Measurements from ENCODE around the gene CARM1. TPM values are rescaled to one million over a fixed set of nuclear protein-coding genes. Genes with fewer than 3 reads are reported as not detected.
A peak's percentile ranks its signal among the peaks of the same experiment; 100 is the strongest.
"Not testable (repeated sequence)": the region's sequence is repeated elsewhere in the genome, so short reads cannot be mapped to it uniquely, and the experiment has no call there.

The CARM1 gene
- 19.1 TPM in 2 replicates for total RNA-seq (2014; rRNA removed; shearing (Covaris generic); ENCODE audit: low replicate concordance)

- peak; percentile 99 for DNase-seq (ENCODE audit: low read depth)
- in situ Hi-C loops (cut with HindIII; ENCODE audit: low pct_unique_long_range_greater_than_20kb, low sequenced_read_pairs): no loop called here
Measured at GRCh38 chr19:10870955-10871603, at the start of gene CARM1. Gene CARM1 (plus strand): TSS chr19:10871553. CDS start chr19:10871703, 150 bp downstream.

DNA sequence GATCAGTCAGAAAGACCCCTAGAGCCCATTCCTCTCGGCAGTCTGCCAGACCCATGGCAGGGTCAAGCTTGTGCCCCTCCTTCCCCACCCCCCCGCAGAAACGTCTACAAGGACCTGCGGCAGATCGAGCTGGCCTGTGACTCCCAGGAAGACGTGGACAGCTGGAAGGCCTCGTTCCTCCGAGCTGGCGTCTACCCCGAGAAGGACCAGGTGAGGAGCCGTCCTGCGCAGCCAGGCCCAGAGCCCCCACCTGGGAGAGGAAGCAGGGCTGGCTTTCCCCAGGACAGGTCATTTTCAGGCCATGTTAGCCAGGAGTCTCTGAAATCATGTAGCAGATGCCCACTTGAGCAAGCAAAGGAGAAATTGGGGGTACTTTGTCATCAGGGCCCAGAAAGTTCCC lies 47.7 kb upstream of the CARM1 start:
- in situ Hi-C loops (cut with HindIII; ENCODE audit: low pct_unique_long_range_greater_than_20kb, low sequenced_read_pairs): no loop called here
- no peak for DNase-seq (ENCODE audit: low read depth)

- in situ Hi-C loops (cut with HindIII; ENCODE audit: low pct_unique_long_range_greater_than_20kb, low sequenced_read_pairs): no loop called here
- no peak for DNase-seq (ENCODE audit: low read depth)
Measured at GRCh38 chr19:10826231-10826630, 45.1 kb upstream of the CARM1 start.

- in situ Hi-C loops (cut with HindIII; ENCODE audit: low pct_unique_long_range_greater_than_20kb, low sequenced_read_pairs): no loop called here
- no peak for DNase-seq (ENCODE audit: low read depth)
Measured at GRCh38 chr19:10826846-10827245, 44.5 kb upstream of the CARM1 start.

DNA sequence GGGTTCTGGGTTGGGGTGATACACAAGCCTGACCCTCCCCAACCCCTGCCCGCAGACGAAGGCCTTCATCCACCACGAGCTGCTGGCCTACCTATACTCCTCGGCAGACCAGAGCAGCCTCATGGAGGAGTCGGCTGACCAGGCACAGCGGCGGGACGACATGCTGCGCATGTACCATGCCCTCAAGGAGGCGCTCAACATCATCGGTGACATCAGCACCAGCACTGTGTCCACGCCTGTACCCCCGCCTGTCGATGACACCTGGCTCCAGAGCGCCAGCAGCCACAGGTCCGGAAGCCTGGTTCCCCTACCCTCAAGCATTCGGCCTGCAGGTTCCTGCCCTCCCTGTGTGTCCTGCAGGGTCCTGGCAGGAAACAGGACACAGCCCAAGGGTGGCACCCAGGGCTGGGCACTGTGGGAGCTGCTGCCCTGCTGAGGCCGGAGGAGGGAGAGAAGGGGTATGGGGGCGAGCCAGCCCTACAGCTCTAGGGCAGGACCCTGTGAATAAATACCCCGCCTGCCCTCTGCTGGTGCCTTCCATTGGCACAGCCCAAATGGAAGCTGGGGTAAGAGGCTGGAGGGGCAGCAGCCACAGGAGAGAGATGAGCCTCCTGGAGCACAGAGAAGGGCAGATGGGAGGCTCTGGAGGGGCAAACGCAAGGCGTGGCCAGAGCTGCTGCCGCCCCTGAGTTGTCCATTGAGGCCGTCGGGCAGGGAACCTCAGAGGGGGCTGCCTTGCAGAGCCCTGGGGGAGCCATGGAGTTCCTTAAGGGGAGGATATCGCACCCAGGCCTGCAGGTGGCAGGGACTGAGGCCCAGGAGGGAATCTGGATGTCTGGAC lies 42.2 kb upstream of the CARM1 start:
- no peak for DNase-seq (ENCODE audit: low read depth)
- in situ Hi-C loops (cut with HindIII; ENCODE audit: low pct_unique_long_range_greater_than_20kb, low sequenced_read_pairs): no loop called here

DNA sequence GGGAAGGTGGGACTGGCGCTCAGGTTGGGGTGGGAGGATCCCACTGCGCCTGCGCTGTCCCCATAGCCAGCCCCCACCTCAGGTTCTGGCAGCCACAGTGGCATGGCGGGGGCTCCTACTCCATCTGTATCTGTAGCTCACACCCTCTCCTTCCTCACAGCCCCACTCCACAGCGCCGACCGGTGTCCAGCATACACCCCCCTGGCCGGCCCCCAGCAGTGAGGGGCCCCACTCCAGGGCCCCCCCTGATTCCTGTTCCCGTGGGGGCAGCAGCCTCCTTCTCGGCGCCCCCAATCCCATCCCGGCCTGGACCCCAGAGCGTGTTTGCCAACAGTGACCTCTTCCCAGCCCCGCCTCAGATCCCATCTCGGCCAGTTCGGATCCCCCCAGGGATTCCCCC lies 41.4 kb upstream of the CARM1 start:
- in situ Hi-C loops (cut with HindIII; ENCODE audit: low pct_unique_long_range_greater_than_20kb, low sequenced_read_pairs): no loop called here
- no peak for DNase-seq (ENCODE audit: low read depth)

GRCh38 chr19:10830370-10830769 lies 41.0 kb upstream of the CARM1 start:
- in situ Hi-C loops (cut with HindIII; ENCODE audit: low pct_unique_long_range_greater_than_20kb, low sequenced_read_pairs): no loop called here
- no peak for DNase-seq (ENCODE audit: low read depth)

DNA sequence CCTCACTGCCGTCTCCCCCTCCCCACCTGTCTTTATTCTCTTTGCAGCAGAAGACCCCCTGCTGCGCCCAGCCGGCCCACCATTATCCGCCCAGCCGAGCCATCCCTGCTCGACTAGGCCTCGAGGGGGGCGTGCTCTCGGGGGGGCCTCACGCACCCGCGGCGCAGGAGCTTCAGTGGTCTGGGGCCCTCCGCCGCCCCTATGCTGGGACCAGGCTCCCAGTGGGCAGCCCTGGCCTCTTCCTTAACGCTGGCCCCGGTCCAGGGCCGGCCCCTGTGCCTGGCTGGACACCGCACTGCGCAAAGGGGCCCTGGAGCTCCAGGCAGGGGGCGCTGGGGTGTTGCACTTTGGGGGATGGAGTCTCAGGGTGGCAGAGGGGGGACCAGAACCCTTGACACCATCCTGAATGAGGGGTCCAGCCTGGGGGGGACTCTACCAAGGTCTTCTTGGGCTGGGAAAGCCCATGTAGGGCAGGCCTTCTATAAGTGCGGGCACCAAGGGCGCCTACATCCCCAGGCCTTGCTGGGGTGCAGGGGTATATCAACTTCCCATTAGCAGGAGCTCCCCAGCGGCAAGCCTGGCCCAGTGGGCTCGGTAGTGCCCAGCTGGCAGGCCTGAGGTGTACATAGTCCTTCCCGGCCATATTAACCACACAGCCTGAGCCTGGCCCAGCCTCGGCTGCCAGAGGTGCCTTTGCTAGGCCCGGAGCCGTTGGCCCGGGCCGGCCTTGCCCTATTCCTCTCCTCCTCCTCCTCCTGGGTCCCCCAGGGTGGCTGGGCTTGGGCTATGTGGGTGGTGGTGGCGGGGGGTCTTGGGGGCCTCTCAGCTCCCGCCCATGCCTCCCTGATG lies 40.2 kb upstream of the CARM1 start:
- in situ Hi-C loops (cut with HindIII; ENCODE audit: low pct_unique_long_range_greater_than_20kb, low sequenced_read_pairs): no loop called here

GRCh38 chr19:10831987-10832938 lies 39.1 kb upstream of the CARM1 start:
- in situ Hi-C loops (cut with HindIII; ENCODE audit: low pct_unique_long_range_greater_than_20kb, low sequenced_read_pairs): no loop called here

More for the DNA sequence above, 40.2 kb upstream of the CARM1 start:
- no peak for DNase-seq (ENCODE audit: low read depth)

DNA sequence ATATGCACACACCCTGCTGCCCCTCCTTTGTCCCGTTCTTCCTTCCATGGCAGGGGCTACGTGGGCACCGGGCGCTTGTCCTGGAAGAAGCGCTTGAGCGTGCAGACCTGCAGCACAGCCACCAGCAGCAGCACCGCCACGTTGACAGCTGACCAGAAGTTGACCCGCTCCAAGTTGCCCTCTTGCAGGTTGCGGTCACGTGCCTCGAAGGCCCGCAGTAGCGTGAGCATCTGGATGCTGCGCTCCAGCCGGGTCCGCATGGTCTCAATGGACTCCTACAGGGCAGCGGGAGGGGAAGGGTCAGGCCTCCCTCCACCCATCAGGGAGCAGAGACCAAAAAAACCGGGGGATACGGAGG lies 38.4 kb upstream of the CARM1 start:
- in situ Hi-C loops (cut with HindIII; ENCODE audit: low pct_unique_long_range_greater_than_20kb, low sequenced_read_pairs): no loop called here
- DNase-seq (ENCODE audit: low read depth): no peak

More at GRCh38 chr19:10831987-10832938, 39.1 kb upstream of the CARM1 start:
- DNase-seq (ENCODE audit: low read depth): no peak

- in situ Hi-C loops (cut with HindIII; ENCODE audit: low pct_unique_long_range_greater_than_20kb, low sequenced_read_pairs): no loop called here
- no peak for DNase-seq (ENCODE audit: low read depth)
Measured at GRCh38 chr19:10835089-10835753, 36.1 kb upstream of the CARM1 start.

- DNase-seq (ENCODE audit: low read depth): peak; percentile 99
- in situ Hi-C loops (cut with HindIII; ENCODE audit: low pct_unique_long_range_greater_than_20kb, low sequenced_read_pairs): no loop called here
Measured at GRCh38 chr19:10835754-10836478, 35.4 kb upstream of the CARM1 start, which contains the start of gene TMED1. Gene TMED1 (minus strand): TSS chr19:10836212. CDS start chr19:10836191, 21 bp downstream.

GRCh38 chr19:10836479-10837330 lies 34.6 kb upstream of the CARM1 start:
- DNase-seq (ENCODE audit: low read depth): peak; percentile 98
- in situ Hi-C loops (cut with HindIII; ENCODE audit: low pct_unique_long_range_greater_than_20kb, low sequenced_read_pairs): no loop called here

GRCh38 chr19:10837649-10838048 lies 33.7 kb upstream of the CARM1 start:
- DNase-seq (ENCODE audit: low read depth); in situ Hi-C loops (cut with HindIII; ENCODE audit: low pct_unique_long_range_greater_than_20kb, low sequenced_read_pairs): not testable (repeated sequence)

DNA sequence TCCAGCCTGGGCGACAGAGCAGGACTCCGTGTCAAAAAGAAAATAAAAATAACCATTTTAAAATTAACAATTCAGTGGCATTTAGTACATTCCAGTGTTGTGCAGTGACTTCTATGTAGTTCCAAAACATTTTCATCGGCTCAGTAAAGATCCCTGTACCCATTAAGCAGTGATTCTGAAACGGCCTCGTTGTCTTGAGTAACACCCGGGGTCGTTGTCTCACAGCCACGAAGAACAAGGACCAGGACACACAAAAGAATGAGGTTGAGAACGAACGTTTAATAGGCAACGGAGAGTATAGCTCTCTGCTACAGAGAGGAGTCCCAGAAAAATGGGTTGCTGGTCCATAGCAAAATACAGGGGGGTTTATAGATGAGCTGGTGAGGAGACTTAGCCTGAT lies 33.0 kb upstream of the CARM1 start:
- in situ Hi-C loops (cut with HindIII; ENCODE audit: low pct_unique_long_range_greater_than_20kb, low sequenced_read_pairs): no loop called here
- no peak for DNase-seq (ENCODE audit: low read depth)
